HEK293 (cell line): ENCODE results near the gene TRMT1.

Source experiments
- CTCF ChIA-PET: fragments of 350-600 bp; formaldehyde crosslinking; extraction: SDS; loops from one replicate; lab custom pipeline; 2021; ENCODE audit warnings: antibody characterized with exemption; lab: Yijun Ruan, JAX
- POLR2A ChIA-PET: fragments of 300-600 bp; formaldehyde crosslinking; extraction: SDS; loops from one replicate; lab custom pipeline; 2020; ENCODE audit warnings: antibody characterized with exemption, inconsistent platforms; lab: Yijun Ruan, JAX
- H3K27ac ChIP-seq: fragments of 200-500 bp; sonication (Bioruptor generic); 2 replicates; pipeline ENCODE4 v1.5.1; 2014; ENCODE audit warnings: low read depth, low read length, control low read depth, inconsistent platforms; ENCODE audit errors: extremely low read depth
- H3K36me3 ChIP-seq, 2 experiments: fragments of 200-500 bp in 1 of 2; sonication (Bioruptor generic) in 1 of 2; 1 replicate in 1 of 2; 2 replicates in 1 of 2; pipeline ENCODE4 v1.5.1; 2014 to 2017; ENCODE audit warnings: inconsistent platforms in 2 of 2, low read length in 2 of 2; ENCODE audit not compliant: control insufficient read depth in 2 of 2, insufficient read depth in 1 of 2
- H3K4me1 ChIP-seq: fragments of 200-500 bp; sonication (Bioruptor generic); 2 replicates; pipeline ENCODE4 v1.5.1; 2014; ENCODE audit warnings: mild to moderate bottlenecking, low read length, inconsistent platforms; ENCODE audit not compliant: control insufficient read depth, insufficient read depth
- H3K4me3 ChIP-seq: 2 replicates; pipeline ENCODE4 v1.5.1; 2011; ENCODE audit warnings: low read depth, mild to moderate bottlenecking, control low read depth, low read length, moderate library complexity
- H3K9me3 ChIP-seq: fragments of 200-500 bp; sonication (Bioruptor generic); 2 replicates; pipeline ENCODE4 v1.5.1; 2014; ENCODE audit warnings: low read depth, low read length, inconsistent platforms; ENCODE audit not compliant: control insufficient read depth, insufficient read depth
- GFI1B ChIP-seq: fragments of 450-650 bp; formaldehyde crosslinking; IDR thresholded peaks from 2 replicates; pipeline ENCODE4 v1.5.1; 2016; ENCODE audit warnings: missing biosample characterization, missing genetic modification characterization
- MZF1 ChIP-seq: fragments of 450-650 bp; formaldehyde crosslinking; IDR thresholded peaks from 2 replicates; pipeline ENCODE4 v1.5.1; 2017; ENCODE audit warnings: missing biosample characterization, missing genetic modification characterization, borderline replicate concordance
- OSR2 ChIP-seq: fragments of 450-650 bp; formaldehyde crosslinking; IDR thresholded peaks from 2 replicates; pipeline ENCODE4 v1.5.1; 2016; ENCODE audit warnings: missing biosample characterization, missing genetic modification characterization
- TRIM28 ChIP-seq: IDR thresholded peaks from 2 replicates; pipeline ENCODE4 v1.6.1; 2011; ENCODE audit warnings: low read length, control low read depth, borderline replicate concordance
- ZBTB1 ChIP-seq: fragments of 450-650 bp; formaldehyde crosslinking; IDR thresholded peaks from 2 replicates; pipeline ENCODE4 v1.5.1; 2016; ENCODE audit warnings: missing biosample characterization, missing genetic modification characterization
- ZBTB8A ChIP-seq: fragments of 450-650 bp; formaldehyde crosslinking; IDR thresholded peaks from 2 replicates; pipeline ENCODE4 v1.5.1; 2016; ENCODE audit warnings: missing biosample characterization, missing genetic modification characterization
- ZNF114 ChIP-seq: fragments of 450-650 bp; formaldehyde crosslinking; IDR thresholded peaks from 2 replicates; pipeline ENCODE4 v1.5.0; 2017; ENCODE audit warnings: missing biosample characterization, missing genetic modification characterization
- ZNF140 ChIP-seq: fragments of 450-650 bp; formaldehyde crosslinking; IDR thresholded peaks from 2 replicates; pipeline ENCODE4 v1.5.1; 2016; ENCODE audit warnings: missing biosample characterization, missing genetic modification characterization
- ZNF175 ChIP-seq: fragments of 450-650 bp; formaldehyde crosslinking; IDR thresholded peaks from 2 replicates; pipeline ENCODE4 v1.5.1; 2016; ENCODE audit warnings: missing biosample characterization, missing genetic modification characterization
- ZNF211 ChIP-seq: fragments of 450-650 bp; formaldehyde crosslinking; IDR thresholded peaks from 2 replicates; pipeline ENCODE4 v1.5.1; 2016; ENCODE audit warnings: low read depth, missing biosample characterization, missing genetic modification characterization
- ZNF24 ChIP-seq: fragments of 450-650 bp; formaldehyde crosslinking; IDR thresholded peaks from 2 replicates; pipeline ENCODE4 v1.5.1; 2016; ENCODE audit warnings: missing biosample characterization, missing genetic modification characterization
- ZNF302 ChIP-seq: fragments of 450-650 bp; formaldehyde crosslinking; IDR thresholded peaks from 2 replicates; pipeline ENCODE4 v1.5.1; 2016; ENCODE audit warnings: missing biosample characterization, missing genetic modification characterization, low read depth
- ZNF335 ChIP-seq: fragments of 450-650 bp; formaldehyde crosslinking; conservative IDR thresholded peaks from 2 replicates; pipeline ENCODE4 v1.5.1; 2016; ENCODE audit warnings: missing biosample characterization, missing genetic modification characterization
- ZNF350 ChIP-seq: fragments of 450-650 bp; formaldehyde crosslinking; IDR thresholded peaks from 2 replicates; pipeline ENCODE4 v1.5.0; 2017; ENCODE audit warnings: missing biosample characterization, mild to moderate bottlenecking, missing genetic modification characterization
- ZNF366 ChIP-seq: fragments of 450-650 bp; formaldehyde crosslinking; conservative IDR thresholded peaks from 2 replicates; pipeline ENCODE4 v1.5.1; 2016; ENCODE audit warnings: missing biosample characterization, missing genetic modification characterization
- ZNF473 ChIP-seq: fragments of 450-650 bp; formaldehyde crosslinking; IDR thresholded peaks from 2 replicates; pipeline ENCODE4 v1.5.1; 2017; ENCODE audit warnings: missing biosample characterization, missing genetic modification characterization
- ZNF544 ChIP-seq: fragments of 450-650 bp; formaldehyde crosslinking; IDR thresholded peaks from 2 replicates; pipeline ENCODE4 v1.5.0; 2017; ENCODE audit warnings: missing biosample characterization, missing genetic modification characterization
- ZNF548 ChIP-seq: fragments of 450-650 bp; formaldehyde crosslinking; IDR thresholded peaks from 2 replicates; pipeline ENCODE4 v1.5.1; 2016; ENCODE audit warnings: missing biosample characterization, missing genetic modification characterization
- ZNF555 ChIP-seq: fragments of 450-650 bp; formaldehyde crosslinking; conservative IDR thresholded peaks from 2 replicates; pipeline ENCODE4 v1.5.1; 2017; ENCODE audit warnings: missing biosample characterization, mild to moderate bottlenecking, missing genetic modification characterization, inconsistent platforms
- ZNF585B ChIP-seq: fragments of 450-650 bp; formaldehyde crosslinking; IDR thresholded peaks from 2 replicates; pipeline ENCODE4 v1.5.1; 2016; ENCODE audit warnings: missing biosample characterization, missing genetic modification characterization
- ZNF654 ChIP-seq: fragments of 450-650 bp; formaldehyde crosslinking; IDR thresholded peaks from 2 replicates; pipeline ENCODE4 v1.5.1; 2016; ENCODE audit warnings: low read depth, missing biosample characterization, missing genetic modification characterization
- ZNF660 ChIP-seq: fragments of 450-650 bp; IDR thresholded peaks from 2 replicates; pipeline ENCODE4 v1.5.1; 2018; ENCODE audit warnings: missing biosample characterization, mild to moderate bottlenecking, missing genetic modification characterization
- ZNF792 ChIP-seq: fragments of 450-650 bp; formaldehyde crosslinking; IDR thresholded peaks from 2 replicates; pipeline ENCODE4 v1.5.1; 2016; ENCODE audit warnings: missing biosample characterization, missing genetic modification characterization
- ZSCAN30 ChIP-seq: fragments of 450-650 bp; IDR thresholded peaks from 2 replicates; pipeline ENCODE4 v1.5.1; 2018; ENCODE audit warnings: missing biosample characterization, mild to moderate bottlenecking, missing genetic modification characterization, moderate library complexity
- TF ChIP-seq, protein P1 (sequence below): fragments of 450-650 bp; formaldehyde crosslinking; IDR thresholded peaks from 2 replicates; pipeline ENCODE4 v1.5.1; 2016; ENCODE audit warnings: missing biosample characterization, missing genetic modification characterization
- TF ChIP-seq, protein P2 (sequence below): fragments of 450-650 bp; formaldehyde crosslinking; IDR thresholded peaks from 2 replicates; pipeline ENCODE4 v1.5.1; 2016; ENCODE audit warnings: missing biosample characterization, missing genetic modification characterization
- TF ChIP-seq, protein P3 (sequence below): fragments of 450-650 bp; formaldehyde crosslinking; IDR thresholded peaks from 2 replicates; pipeline ENCODE4 v1.5.1; 2016; ENCODE audit warnings: missing biosample characterization, missing genetic modification characterization
- TF ChIP-seq, protein P4 (sequence below): fragments of 450-650 bp; formaldehyde crosslinking; IDR thresholded peaks from 2 replicates; pipeline ENCODE4 v1.5.1; 2017; ENCODE audit warnings: missing biosample characterization, missing genetic modification characterization

Gene TRMT1

DNA sequence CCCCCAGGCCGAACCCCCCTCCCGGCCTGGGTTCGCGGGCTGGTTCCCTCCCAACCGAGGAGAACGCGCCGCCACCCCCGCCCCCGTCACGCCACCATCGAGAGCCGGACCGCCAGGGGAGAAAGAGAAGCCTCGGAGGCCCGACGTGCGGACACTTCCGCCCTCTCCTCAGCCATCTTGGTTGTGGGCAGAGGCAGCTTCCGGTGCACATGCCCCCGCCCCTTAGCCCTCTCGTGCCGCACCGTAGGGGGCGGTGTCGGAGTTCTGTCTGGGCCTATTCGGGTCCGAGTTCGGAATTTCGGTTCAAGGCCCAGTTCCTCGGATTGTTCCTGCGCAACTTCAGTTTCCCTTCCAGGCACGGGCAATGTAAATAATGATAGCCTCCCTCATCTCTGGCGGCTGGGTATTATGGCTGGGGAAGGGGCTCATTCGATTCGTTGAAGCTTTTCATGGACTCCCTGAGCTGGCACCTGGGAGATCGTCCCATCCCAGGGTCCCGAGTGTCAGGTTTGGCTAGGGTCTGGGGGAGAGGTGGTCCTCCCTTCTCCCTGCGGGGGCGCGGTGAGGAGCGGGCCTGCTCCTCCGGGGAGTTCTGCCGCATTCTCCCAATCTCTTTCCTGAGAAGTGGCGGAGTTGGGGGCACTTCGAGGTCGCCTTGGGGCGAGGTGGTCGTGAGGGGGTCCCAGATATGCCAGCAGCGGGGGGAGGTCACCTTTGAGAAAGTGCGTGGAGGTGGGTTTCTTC, 33.8 kb upstream of the TRMT1 start, which contains the start of the genes IER2 and STX10:
Gene IER2, plus strand, starts transcription at position 225 of the 744 bp plus-strand sequence. CDS start 2,776 bp downstream, outside the sequence.
Gene STX10, minus strand, starts transcription at position 189 of the 744 bp plus-strand sequence. CDS start 202 bp downstream, outside the sequence.
- ChIA-PET CTCF (interaction anchor here (0.5 to 1.7 kb wide), 5 partner anchors 35 to 215 kb away, joined by 3 to 5 read pairs (median 4); no protein-coding TSS in a partner anchor), POLR2A (interaction anchor here (0.6 to 2.8 kb wide), 11 partner anchors 12 to 95 kb away, joined by 3 to 27 read pairs (median 3); partner anchors contain the start of gene NACC1)
- H3K9me3 ChIP-seq, result no peaks in the 10 kb centered on the region
- H3K27ac ChIP-seq, result peak within 1 kb of the TSS; percentile 86
- peaks cover 3 to 12% of the 10 kb centered on the region in 2 experiments; a peak in 2 of 3 replicates for H3K36me3 ChIP-seq
- peaks cover 8% of the 10 kb centered on the region for H3K4me1 ChIP-seq
- H3K4me3 ChIP-seq, result peak within 1 kb of the TSS; percentile 83
- TF ChIP-seq ZNF175 (tag by site-specific recombination), result no peak
- no peak for TF ChIP-seq ZNF792
- TF ChIP-seq GFI1B (tag by site-specific recombination), result no peak
- TF ChIP-seq ZNF555 (tag by site-specific recombination), result no peak
- peak; percentile 16; the same call in 1 of the 2 replicates for TF ChIP-seq ZSCAN30 (tag by site-specific recombination)
- TF ChIP-seq, protein P1, sequence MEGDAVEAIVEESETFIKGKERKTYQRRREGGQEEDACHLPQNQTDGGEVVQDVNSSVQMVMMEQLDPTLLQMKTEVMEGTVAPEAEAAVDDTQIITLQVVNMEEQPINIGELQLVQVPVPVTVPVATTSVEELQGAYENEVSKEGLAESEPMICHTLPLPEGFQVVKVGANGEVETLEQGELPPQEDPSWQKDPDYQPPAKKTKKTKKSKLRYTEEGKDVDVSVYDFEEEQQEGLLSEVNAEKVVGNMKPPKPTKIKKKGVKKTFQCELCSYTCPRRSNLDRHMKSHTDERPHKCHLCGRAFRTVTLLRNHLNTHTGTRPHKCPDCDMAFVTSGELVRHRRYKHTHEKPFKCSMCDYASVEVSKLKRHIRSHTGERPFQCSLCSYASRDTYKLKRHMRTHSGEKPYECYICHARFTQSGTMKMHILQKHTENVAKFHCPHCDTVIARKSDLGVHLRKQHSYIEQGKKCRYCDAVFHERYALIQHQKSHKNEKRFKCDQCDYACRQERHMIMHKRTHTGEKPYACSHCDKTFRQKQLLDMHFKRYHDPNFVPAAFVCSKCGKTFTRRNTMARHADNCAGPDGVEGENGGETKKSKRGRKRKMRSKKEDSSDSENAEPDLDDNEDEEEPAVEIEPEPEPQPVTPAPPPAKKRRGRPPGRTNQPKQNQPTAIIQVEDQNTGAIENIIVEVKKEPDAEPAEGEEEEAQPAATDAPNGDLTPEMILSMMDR (tag by site-specific recombination), result peak; percentile 94
- TF ChIP-seq ZNF660 (tag by site-specific recombination), result peak; percentile 71
- TF ChIP-seq ZNF548 (tag by site-specific recombination), result no peak
- TF ChIP-seq, protein P2, sequence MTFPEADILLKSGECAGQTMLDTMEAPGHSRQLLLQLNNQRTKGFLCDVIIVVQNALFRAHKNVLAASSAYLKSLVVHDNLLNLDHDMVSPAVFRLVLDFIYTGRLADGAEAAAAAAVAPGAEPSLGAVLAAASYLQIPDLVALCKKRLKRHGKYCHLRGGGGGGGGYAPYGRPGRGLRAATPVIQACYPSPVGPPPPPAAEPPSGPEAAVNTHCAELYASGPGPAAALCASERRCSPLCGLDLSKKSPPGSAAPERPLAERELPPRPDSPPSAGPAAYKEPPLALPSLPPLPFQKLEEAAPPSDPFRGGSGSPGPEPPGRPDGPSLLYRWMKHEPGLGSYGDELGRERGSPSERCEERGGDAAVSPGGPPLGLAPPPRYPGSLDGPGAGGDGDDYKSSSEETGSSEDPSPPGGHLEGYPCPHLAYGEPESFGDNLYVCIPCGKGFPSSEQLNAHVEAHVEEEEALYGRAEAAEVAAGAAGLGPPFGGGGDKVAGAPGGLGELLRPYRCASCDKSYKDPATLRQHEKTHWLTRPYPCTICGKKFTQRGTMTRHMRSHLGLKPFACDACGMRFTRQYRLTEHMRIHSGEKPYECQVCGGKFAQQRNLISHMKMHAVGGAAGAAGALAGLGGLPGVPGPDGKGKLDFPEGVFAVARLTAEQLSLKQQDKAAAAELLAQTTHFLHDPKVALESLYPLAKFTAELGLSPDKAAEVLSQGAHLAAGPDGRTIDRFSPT, result no peak
- no peak for TF ChIP-seq ZNF585B
- TF ChIP-seq TRIM28, result no peak
- TF ChIP-seq ZNF211 (tag by site-specific recombination), result no peak
- no peak for TF ChIP-seq ZNF114 (tag by site-specific recombination)
- TF ChIP-seq ZNF473 (tag by site-specific recombination), result no peak
- peak; percentile 87 for TF ChIP-seq ZNF335
- TF ChIP-seq ZBTB8A (tag by site-specific recombination), result peak; percentile 40; the same call in 1 of the 2 replicates
- no peak for TF ChIP-seq ZNF302 (tag by site-specific recombination)
- TF ChIP-seq ZNF654 (tag by site-specific recombination), result peak; percentile 3; the same call in 1 of the 2 replicates
- TF ChIP-seq, protein P3, sequence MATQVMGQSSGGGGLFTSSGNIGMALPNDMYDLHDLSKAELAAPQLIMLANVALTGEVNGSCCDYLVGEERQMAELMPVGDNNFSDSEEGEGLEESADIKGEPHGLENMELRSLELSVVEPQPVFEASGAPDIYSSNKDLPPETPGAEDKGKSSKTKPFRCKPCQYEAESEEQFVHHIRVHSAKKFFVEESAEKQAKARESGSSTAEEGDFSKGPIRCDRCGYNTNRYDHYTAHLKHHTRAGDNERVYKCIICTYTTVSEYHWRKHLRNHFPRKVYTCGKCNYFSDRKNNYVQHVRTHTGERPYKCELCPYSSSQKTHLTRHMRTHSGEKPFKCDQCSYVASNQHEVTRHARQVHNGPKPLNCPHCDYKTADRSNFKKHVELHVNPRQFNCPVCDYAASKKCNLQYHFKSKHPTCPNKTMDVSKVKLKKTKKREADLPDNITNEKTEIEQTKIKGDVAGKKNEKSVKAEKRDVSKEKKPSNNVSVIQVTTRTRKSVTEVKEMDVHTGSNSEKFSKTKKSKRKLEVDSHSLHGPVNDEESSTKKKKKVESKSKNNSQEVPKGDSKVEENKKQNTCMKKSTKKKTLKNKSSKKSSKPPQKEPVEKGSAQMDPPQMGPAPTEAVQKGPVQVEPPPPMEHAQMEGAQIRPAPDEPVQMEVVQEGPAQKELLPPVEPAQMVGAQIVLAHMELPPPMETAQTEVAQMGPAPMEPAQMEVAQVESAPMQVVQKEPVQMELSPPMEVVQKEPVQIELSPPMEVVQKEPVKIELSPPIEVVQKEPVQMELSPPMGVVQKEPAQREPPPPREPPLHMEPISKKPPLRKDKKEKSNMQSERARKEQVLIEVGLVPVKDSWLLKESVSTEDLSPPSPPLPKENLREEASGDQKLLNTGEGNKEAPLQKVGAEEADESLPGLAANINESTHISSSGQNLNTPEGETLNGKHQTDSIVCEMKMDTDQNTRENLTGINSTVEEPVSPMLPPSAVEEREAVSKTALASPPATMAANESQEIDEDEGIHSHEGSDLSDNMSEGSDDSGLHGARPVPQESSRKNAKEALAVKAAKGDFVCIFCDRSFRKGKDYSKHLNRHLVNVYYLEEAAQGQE (tag by site-specific recombination), result no peak
- no peak for TF ChIP-seq MZF1 (tag by site-specific recombination)
- TF ChIP-seq, protein P4, sequence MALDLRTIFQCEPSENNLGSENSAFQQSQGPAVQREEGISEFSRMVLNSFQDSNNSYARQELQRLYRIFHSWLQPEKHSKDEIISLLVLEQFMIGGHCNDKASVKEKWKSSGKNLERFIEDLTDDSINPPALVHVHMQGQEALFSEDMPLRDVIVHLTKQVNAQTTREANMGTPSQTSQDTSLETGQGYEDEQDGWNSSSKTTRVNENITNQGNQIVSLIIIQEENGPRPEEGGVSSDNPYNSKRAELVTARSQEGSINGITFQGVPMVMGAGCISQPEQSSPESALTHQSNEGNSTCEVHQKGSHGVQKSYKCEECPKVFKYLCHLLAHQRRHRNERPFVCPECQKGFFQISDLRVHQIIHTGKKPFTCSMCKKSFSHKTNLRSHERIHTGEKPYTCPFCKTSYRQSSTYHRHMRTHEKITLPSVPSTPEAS (tag by site-specific recombination), result peak; percentile 38; the same call in 1 of the 2 replicates
- no peak for TF ChIP-seq ZBTB1 (tag by site-specific recombination)
- no peak for TF ChIP-seq ZNF366 (tag by site-specific recombination)
- TF ChIP-seq ZNF24 (tag by site-specific recombination), result peak; percentile 69
- TF ChIP-seq OSR2 (tag by site-specific recombination), result no peak
- no peak for TF ChIP-seq ZNF544 (tag by site-specific recombination)
- TF ChIP-seq ZNF140, result no peak
- no peak for TF ChIP-seq ZNF350 (tag by site-specific recombination)
